ENCODE data around the gene ZEB1. TPM values are rescaled to one million over a fixed set of nuclear protein-coding genes. Genes with fewer than 3 reads are reported as not detected.

The ZEB1 gene
- total RNA-seq, 4 donors from 2014 or later, result 51.7 to 67.7 (median 57.9) TPM

GRCh38 chr10:31451766-31452165 is 132.8 kb downstream of the ZEB1 start:
- DNase-seq, result no peak
- TF ChIP-seq CTCF (IDR thresholded peaks at IDR 0.05), result no peak
- no peaks in the 10 kb centered on the region for H3K9me3 ChIP-seq
- intact Hi-C loops (cut with DNase I), result no loop called here
- whole genome bisulfite sequencing, 2 donors, result 84 to 87% methylated on average over 2 of the region's 2 CpGs
- H3K27ac ChIP-seq, result no peak overlapping the region
- no peaks in the 10 kb centered on the region for H3K36me3 ChIP-seq
- no peaks in the 10 kb centered on the region for H3K4me1 ChIP-seq
- H3K27me3 ChIP-seq, result no peaks in the 10 kb centered on the region
- H3K4me3 ChIP-seq (replicated peaks in 1 of 3), result no peak overlapping the region

- TF ChIP-seq CTCF (IDR thresholded peaks at IDR 0.05), result no peak
- WGBS, 2 donors, result 59 to 61% methylated on average over 1 of the region's 1 CpG
- Histone ChIP-seq H3K27ac (no peak overlapping the region), H3K9me3 (no peaks in the 10 kb centered on the region), H3K27me3 (no peaks in the 10 kb centered on the region), H3K4me1 (peaks cover 0 to 6% of the 10 kb centered on the region in 2 donors), H3K4me3 (replicated peaks in 1 of 3) (no peak overlapping the region), H3K36me3 (no peaks in the 10 kb centered on the region)
- intact Hi-C loops (cut with DNase I), result no loop called here
- DNase-seq, result no peak
Observed at GRCh38 chr10:31456468-31456867, 137.5 kb downstream of the ZEB1 start.

GRCh38 chr10:31457858-31458257 is 138.8 kb downstream of the ZEB1 start:
- no peak for DNase-seq
- no peak for TF ChIP-seq CTCF (IDR thresholded peaks at IDR 0.05)
- TF ChIP-seq POLR2A (IDR thresholded peaks at IDR 0.05), result no peak
- Histone ChIP-seq H3K27ac (no peak overlapping the region), H3K4me3 (replicated peaks in 1 of 3) (no peak overlapping the region), H3K27me3 (no peaks in the 10 kb centered on the region), H3K4me1 (peaks cover 0 to 6% of the 10 kb centered on the region in 2 donors), H3K36me3 (no peaks in the 10 kb centered on the region), H3K9me3 (no peaks in the 10 kb centered on the region)
- intact Hi-C loops (cut with DNase I), result no loop called here
- WGBS, 2 donors, result 93 to 100% methylated on average over 1 of the region's 1 CpG

GRCh38 chr10:31458974-31459373 is 140.0 kb downstream of the ZEB1 start:
- H3K27ac ChIP-seq, result no peak overlapping the region
- peaks cover 0 to 6% of the 10 kb centered on the region in 2 donors for H3K4me1 ChIP-seq
- H3K27me3 ChIP-seq, result no peaks in the 10 kb centered on the region
- peaks cover 0 to 2% of the 10 kb centered on the region in 2 donors for H3K36me3 ChIP-seq
- no peaks in the 10 kb centered on the region for H3K9me3 ChIP-seq
- no peak overlapping the region for H3K4me3 ChIP-seq (replicated peaks in 1 of 3)
- DNase-seq, result no peak
- TF ChIP-seq CTCF (IDR thresholded peaks at IDR 0.05) (no peak), POLR2A (IDR thresholded peaks at IDR 0.05) (no peak)
- intact Hi-C loops (cut with DNase I), result no loop called here

GRCh38 chr10:31460242-31460641 is 141.2 kb downstream of the ZEB1 start:
- no peaks in the 10 kb centered on the region for H3K27me3 ChIP-seq
- H3K27ac ChIP-seq, result no peak overlapping the region
- no peak for DNase-seq
- intact Hi-C loops (cut with DNase I), result loop anchor here (10.0 kb wide), 2 partner anchors 675 to 735 kb away; no protein-coding TSS in a partner anchor
- no peaks in the 10 kb centered on the region for H3K9me3 ChIP-seq
- H3K4me1 ChIP-seq, result peaks cover 0 to 6% of the 10 kb centered on the region in 2 donors
- TF ChIP-seq POLR2A (IDR thresholded peaks at IDR 0.05) (no peak), CTCF (IDR thresholded peaks at IDR 0.05) (no peak)
- H3K36me3 ChIP-seq, result peaks cover 0 to 2% of the 10 kb centered on the region in 2 donors
- H3K4me3 ChIP-seq (replicated peaks in 1 of 3), result no peak overlapping the region
- 84 to 89% methylated on average over 2 of the region's 2 CpGs for WGBS, 2 donors
